Endothelial cell of umbilical vein (primary cell): ENCODE results near the gene MRAS. TPM values are rescaled to one million over a fixed set of nuclear protein-coding genes. Genes with fewer than 3 reads are reported as not detected.

Experiments used
- BruUV-seq: library from RNA; stranded (reverse); fragments of 400-500 nt; replicated peaks from 2 replicates; lab custom pipeline; 2021; lab: Mats Ljungman, UMichigan
- CTCF ChIA-PET: fragments of 300-600, 350-600 bp; sonication (Branson Sonifier 250); formaldehyde crosslinking; loops from one replicate; lab custom pipeline; 2021; ENCODE audit warnings: antibody characterized with exemption, inconsistent platforms; lab: Charles Lee
- POLR2A ChIA-PET: fragments of 300-600, 350-600 bp; sonication (Branson Sonifier 250); formaldehyde crosslinking; loops from one replicate; lab custom pipeline; 2021; ENCODE audit warnings: antibody characterized with exemption, inconsistent platforms; lab: Charles Lee
- DNase-seq: peaks from one replicate; pipeline ENCODE4 v3.0.0-alpha.2; 2011; ENCODE audit warnings: low read depth, low spot score
- FAIRE-seq: peaks from 2 replicates; lab custom pipeline; 2011; peaks lifted over from hg19 to GRCh38; lab: Jason Lieb, UNC
- H2AFZ ChIP-seq: 2 replicates; pipeline ENCODE4 v1.6.0; 2012; ENCODE audit warnings: low read depth, low read length, control low read depth, inconsistent platforms
- H3K27ac ChIP-seq: 2 replicates; pipeline ENCODE4 v1.5.1; 2011; ENCODE audit warnings: low read depth, mild to moderate bottlenecking, control low read depth, low read length, moderate library complexity; ENCODE audit not compliant: insufficient read depth
- H3K27me3 ChIP-seq, 2 experiments: 2 replicates each; pipeline versions ENCODE4 v1.6.0 to v1.6.1; 2011; ENCODE audit warnings: low read length in 2 of 2, mixed read lengths in 1 of 2; ENCODE audit not compliant: control insufficient read depth in 2 of 2, insufficient read depth in 2 of 2
- H3K36me3 ChIP-seq, 2 experiments: 2 replicates in 1 of 2; 3 replicates in 1 of 2; pipeline ENCODE4 v1.5.1; 2011; ENCODE audit warnings: low read length in 2 of 2, mild to moderate bottlenecking in 1 of 2, moderate library complexity in 1 of 2; ENCODE audit not compliant: control insufficient read depth in 2 of 2, insufficient read depth in 2 of 2; ENCODE audit errors: extremely low read depth in 1 of 2
- H3K4me1 ChIP-seq: 3 replicates; pipeline ENCODE4 v1.5.1; 2011; ENCODE audit warnings: mild to moderate bottlenecking, low read length; ENCODE audit not compliant: control insufficient read depth, insufficient read depth; ENCODE audit errors: extremely low read depth
- H3K4me2 ChIP-seq: 2 replicates; pipeline ENCODE4 v1.6.1; 2011; ENCODE audit warnings: low read length, control low read depth, mixed read lengths; ENCODE audit not compliant: insufficient read depth
- H3K4me3 ChIP-seq, 3 experiments: fragments of 200-600 bp in 1 of 3; sonication (generic), shearing (Covaris generic) in 1 of 3; replicated peaks in 1 of 3; 2 replicates each; pipeline ENCODE4 v1.5.1; 2011 to 2016; ENCODE audit warnings: control low read depth in 3 of 3, low read length in 3 of 3, mild to moderate bottlenecking in 2 of 3, inconsistent platforms in 1 of 3, low read depth in 1 of 3, moderate library complexity in 1 of 3; ENCODE audit not compliant: insufficient read depth in 1 of 3
- H3K79me2 ChIP-seq: 2 replicates; pipeline ENCODE4 v1.6.0; 2012; ENCODE audit warnings: low read length, inconsistent platforms; ENCODE audit not compliant: control insufficient read depth, insufficient read depth
- H3K9ac ChIP-seq: replicated peaks from 2 replicates; pipeline ENCODE3; 2011; ENCODE audit warnings: low read length, control low read depth; ENCODE audit not compliant: insufficient read depth; ENCODE audit errors: extremely low read depth
- H3K9me1 ChIP-seq: replicated peaks from 3 replicates; pipeline ENCODE4 v1.6.0; 2011; ENCODE audit warnings: mild to moderate bottlenecking, low read length; ENCODE audit not compliant: control insufficient read depth, insufficient read depth; ENCODE audit errors: extremely low read depth
- H3K9me3 ChIP-seq: replicated peaks from 2 replicates; pipeline ENCODE4 v1.5.1; 2012; ENCODE audit warnings: low read length, inconsistent platforms; ENCODE audit not compliant: control insufficient read depth, insufficient read depth
- H4K20me1 ChIP-seq: replicated peaks from 2 replicates; pipeline ENCODE3; 2011; ENCODE audit warnings: mild to moderate bottlenecking, low read length; ENCODE audit not compliant: control insufficient read depth, insufficient read depth; ENCODE audit errors: extremely low read depth
- CTCF ChIP-seq, 2 donors: IDR thresholded peaks; 1 replicate in 1 of 2; 2 replicates in 1 of 2; pipeline ENCODE4 v1.5.1; 2011; ENCODE audit warnings: low read length in 2 of 2, mild to moderate bottlenecking in 2 of 2, moderate library complexity in 2 of 2, control low read depth in 1 of 2, inconsistent platforms in 1 of 2, low read depth in 1 of 2; ENCODE audit not compliant: insufficient read depth in 1 of 2; ENCODE audit errors: extremely low read depth in 1 of 2
- EZH2 ChIP-seq: IDR thresholded peaks from 2 replicates; pipeline ENCODE4 v1.6.1; 2012; ENCODE audit warnings: borderline replicate concordance, low read depth, mild to moderate bottlenecking, moderate library complexity, low read length, inconsistent platforms; ENCODE audit not compliant: severe bottlenecking
- GATA2 ChIP-seq: IDR thresholded peaks from 2 replicates; pipeline ENCODE4 v1.7.0; 2011; ENCODE audit warnings: low read depth, mild to moderate bottlenecking, moderate library complexity, mixed read lengths, low read length; ENCODE audit not compliant: insufficient read length, insufficient read depth
- JUN ChIP-seq: IDR thresholded peaks from 2 replicates; pipeline ENCODE4 v1.6.1; 2011; ENCODE audit warnings: borderline replicate concordance, low read depth; ENCODE audit not compliant: insufficient read length, insufficient read depth
- MAX ChIP-seq: IDR thresholded peaks from 2 replicates; pipeline ENCODE4 v1.6.1; 2011; ENCODE audit not compliant: insufficient read depth, insufficient read length
- POLR2A ChIP-seq: IDR thresholded peaks from 2 replicates; pipeline ENCODE4 v1.6.1; 2012; ENCODE audit warnings: low read depth, mild to moderate bottlenecking, control low read depth, low read length
- POLR2AphosphoS5 ChIP-seq: IDR thresholded peaks from 2 replicates; pipeline ENCODE4 v1.6.1; 2012; ENCODE audit warnings: low read depth, mild to moderate bottlenecking, control low read depth, low read length, moderate library complexity; ENCODE audit not compliant: insufficient read depth
- dilution Hi-C: fragments of 300-500 bp; cut with MboI; formaldehyde crosslinking; loops from one replicate; pipeline ENCODE4 v1.15.0; 2019; ENCODE audit warnings: low sequenced_read_pairs; ENCODE audit not compliant: extremely low pct_ligation_motif_present
- intact Hi-C: fragments of 100-400 bp; cut with micrococcal nuclease; formaldehyde crosslinking; loops from one replicate; pipeline ENCODE4 v1.10.0; 2022
- polyA plus RNA-seq, 4 experiments: library from polyadenylated mRNA; depleted of rRNA in 3 of 4; stranded (reverse) in 3 of 4; unstranded in 1 of 4; fragments of >200 nt; gene quantifications; 2 replicates each; pipeline versions ENCODE4 v1.2.1 to v1.2.3, GENCODE V29; 2011 to 2012; ENCODE audit warnings: missing spikeins in 1 of 4
- total RNA-seq: library from RNA; stranded (reverse); gene quantifications from 2 replicates; pipeline ENCODE4 v1.2.3, GENCODE V29; 2021

Gene MRAS
- total and polyA plus RNA-seq, 2 donors (not counting 3 experiments of a cell fraction or from before 2014, with no cell fraction given), result 14.6 to 16.5 TPM

GRCh38 chr3:138417559-138417982, 69.2 kb downstream of the MRAS start:
- H3K27ac ChIP-seq, result no peak overlapping the region
- dilution Hi-C loops, result no loop called here
- no peaks in the 10 kb centered on the region for H3K9me3 ChIP-seq
- FAIRE-seq (peak; percentile 90), DNase-seq (peak; percentile 64)
- H3K9me1 ChIP-seq, result no peaks in the 10 kb centered on the region
- no peaks in the 10 kb centered on the region for H3K4me1 ChIP-seq
- H3K9ac ChIP-seq, result no peak overlapping the region
- no TSS peak for BruUV-seq
- no peak for TF ChIP-seq POLR2A
- TF ChIP-seq CTCF (IDR thresholded peaks at IDR 0.05; ENCODE audit: extremely low read depth in 1 of 2, insufficient read depth in 1 of 2, low read depth in 1 of 2, low read length in 2 of 2), result peak; percentile 89 to 92
- H4K20me1 ChIP-seq, result no peaks in the 10 kb centered on the region
- H3K79me2 ChIP-seq, result no peaks in the 10 kb centered on the region
- intact Hi-C loops, result loop anchor here (1.0 to 5.0 kb wide), 8 partner anchors 62 to 912 kb away; partner anchors contain the start of gene CEP70
- H3K36me3 ChIP-seq, result no peaks in the 10 kb centered on the region
- ChIA-PET POLR2A (no interaction called here), CTCF (interaction anchor here (0.6 to 2.9 kb wide), 35 partner anchors 8 to 936 kb away, joined by 3 to 92 read pairs (median 4); partner anchors contain the start of genes ESYT3 and MRAS)
- peaks cover 0 to 5% of the 10 kb centered on the region in 2 experiments for H3K27me3 ChIP-seq
- H3K4me3 ChIP-seq, result no peak overlapping the region
- H2AFZ ChIP-seq, result no peak overlapping the region
- H3K4me2 ChIP-seq, result no peak overlapping the region

- no TSS peak for BruUV-seq
- Histone ChIP-seq H3K9me1 (no peaks in the 10 kb centered on the region), H2AFZ (no peak overlapping the region), H3K4me2 (no peak overlapping the region), H3K36me3 (no peaks in the 10 kb centered on the region), H4K20me1 (no peaks in the 10 kb centered on the region), H3K79me2 (no peaks in the 10 kb centered on the region), H3K27ac (no peak overlapping the region), H3K4me3 (no peak overlapping the region), H3K27me3 (peaks cover 0 to 5% of the 10 kb centered on the region in 2 experiments), H3K9ac (no peak overlapping the region), H3K9me3 (no peaks in the 10 kb centered on the region), H3K4me1 (no peaks in the 10 kb centered on the region)
- ChIA-PET POLR2A (no interaction called here), CTCF (interaction anchor here (0.6 to 2.9 kb wide), 9 partner anchors 10 to 561 kb away, joined by 3 to 92 read pairs (median 4); no protein-coding TSS in a partner anchor)
- FAIRE-seq (no peak), DNase-seq (no peak)
- intact Hi-C loops, result loop anchor here (5.0 kb wide), 3 partner anchors 86 to 351 kb away; no protein-coding TSS in a partner anchor
- no peak for TF ChIP-seq POLR2A
- no peak for TF ChIP-seq JUN
- TF ChIP-seq MAX, result no peak
- TF ChIP-seq EZH2, result no peak
- TF ChIP-seq GATA2, result no peak
- TF ChIP-seq POLR2AphosphoS5, result no peak
- dilution Hi-C loops, result no loop called here
These were observed 70.3 kb downstream of the MRAS start for GRCh38 chr3:138418601-138419206.
